Right lobe of liver (tissue), 6 donors: Measurements from ENCODE around the gene TNPO2. TPM values are rescaled to one million over a fixed set of nuclear protein-coding genes. Genes with fewer than 3 reads are reported as not detected.

Source experiments
- ATAC-seq, 4 donors: fragments of 200-7000 bp; cut with Tn5 transposase; one replicate each; pipeline ENCODE4 v1.9.1; 2020; ENCODE audit warnings: mild to moderate bottlenecking in 4 of 4, moderate library complexity in 4 of 4
- DNase-seq, 3 donors: peaks; one replicate each; pipeline ENCODE4 v3.0.0-alpha.2; 2020
- H3K27ac ChIP-seq, 3 donors: fragments of 200-600 bp; one replicate each; pipeline ENCODE4 v1.8.0; 2022
- H3K27me3 ChIP-seq, 2 donors: fragments of 200-600 bp; one replicate each; pipeline ENCODE4 v1.8.0; 2022
- H3K36me3 ChIP-seq, 4 donors: fragments of 200-600 bp; sonication (generic) in 1 of 4; one replicate each; pipeline versions ENCODE4 v1.5.1 to v1.8.0; 2017 to 2022; ENCODE audit warnings: control low read depth in 1 of 4
- H3K4me1 ChIP-seq, 4 donors: fragments of 200-600 bp; sonication (generic) in 1 of 4; one replicate each; pipeline versions ENCODE4 v1.5.1 to v1.8.0; 2017 to 2022; ENCODE audit warnings: control low read depth in 1 of 4
- H3K4me3 ChIP-seq, 3 donors: fragments of 200-600 bp; one replicate each; pipeline ENCODE4 v1.8.0; 2022
- H3K9me3 ChIP-seq, 4 donors: fragments of 200-600 bp; sonication (generic) in 1 of 4; one replicate each; pipeline versions ENCODE4 v1.5.1 to v1.8.0; 2017 to 2022; ENCODE audit warnings: control low read depth in 1 of 4
- CTCF ChIP-seq, 4 donors: fragments of 200-600 bp in 3 of 4; fragments of 450-650 bp in 1 of 4; IDR thresholded peaks; one replicate each; pipeline versions ENCODE4 v1.5.1 to v1.8.0; 2016 to 2022; ENCODE audit warnings: antibody characterized with exemption in 4 of 4, mild to moderate bottlenecking in 2 of 4
- POLR2A ChIP-seq: fragments of 450-650 bp; IDR thresholded peaks from one replicate; pipeline ENCODE4 v1.6.1; 2017; ENCODE audit warnings: antibody characterized with exemption, mild to moderate bottlenecking
- WGBS: methylation state at CpG from one replicate; pipeline ENCODE4 v1.1.6; 2018; ENCODE audit warnings: low coverage, low lambda C conversion rate; ENCODE audit not compliant: insufficient coverage; ENCODE audit errors: missing lambda C conversion rate; 5-methylcytosine and 5-hydroxymethylcytosine counted together
- intact Hi-C, 2 donors: fragments of 100-400 bp; cut with DNase I; formaldehyde crosslinking; loops; one replicate each; pipeline versions ENCODE4 v1.11.2 to v1.14.1; 2022
- total RNA-seq, 6 experiments: library from RNA; depleted of rRNA in 2 of 6; stranded (reverse); fragments of >200 nt in 2 of 6; fragmentation: NEBNext Ultra II Directional in 3 of 6; extraction: Animal tissue kit (Norgen Biotek cat#: 25700) in 3 of 6; gene quantifications; one replicate each; pipeline versions ENCODE4 v1.1.0 to v1.2.4, GENCODE V29; 2016 to 2023
- donor health status: DM: no; HTN: yes; CAD: no.
- donor health status: DM: no; HTN: no; CAD: no.
- donor health status: DM: no; HTN: no; CAD: no.
- donor health status: DM: no; HTN: yes; CAD: no.
- donor health status: DM: no; HTN: yes; CAD: no.

TNPO2 gene
- total RNA-seq, 6 experiments from 2014 or later, result 14.8 to 28.7 (median 19.6) TPM

- WGBS, result 69% methylated on average over 6 of the region's 8 CpGs
- ATAC-seq (no peak), DNase-seq (no peak)
- H3K27me3 ChIP-seq, result no peaks in the 10 kb centered on the region
- intact Hi-C loops, result loop anchor here in 1 of 2 donors (10.0 kb wide), 1 partner anchor 104 kb away; no protein-coding TSS in a partner anchor
- H3K9me3 ChIP-seq, result no peaks in the 10 kb centered on the region
- H3K4me3 ChIP-seq, result peak overlapping the region; percentile 55 to 83 (median 63)
- peak overlapping the region in 1 of 3 donors; percentile 96 for H3K27ac ChIP-seq
- peaks cover 0 to 28% (median 12%) of the 10 kb centered on the region in 4 donors for H3K4me1 ChIP-seq
- peaks cover 0 to 13% (median 0%) of the 10 kb centered on the region in 4 donors for H3K36me3 ChIP-seq
- TF ChIP-seq POLR2A (no peak), CTCF (IDR thresholded peaks at IDR 0.05) (no peak)
Observed at GRCh38 chr19:12668346-12668745, 55.4 kb downstream of the TNPO2 start.

- 78% methylated on average over 2 of the region's 4 CpGs for WGBS
- ATAC-seq (no peak), DNase-seq (no peak)
- Histone ChIP-seq H3K9me3 (no peaks in the 10 kb centered on the region), H3K4me3 (no peak overlapping the region), H3K27me3 (no peaks in the 10 kb centered on the region), H3K4me1 (peaks cover 0 to 28% (median 12%) of the 10 kb centered on the region in 4 donors), H3K27ac (no peak overlapping the region), H3K36me3 (peaks cover 0 to 13% (median 0%) of the 10 kb centered on the region in 4 donors)
- TF ChIP-seq CTCF (IDR thresholded peaks at IDR 0.05) (no peak), POLR2A (no peak)
- intact Hi-C loops, result loop anchor here in 1 of 2 donors (10.0 kb wide), 1 partner anchor 103 kb away; no protein-coding TSS in a partner anchor
Observed at GRCh38 chr19:12667731-12668302, 55.9 kb downstream of the TNPO2 start.

- WGBS, result 0% methylated on average over 11 of the region's 46 CpGs
- H3K4me3 ChIP-seq, result peak within 1 kb of the TSS; percentile 68 to 93 (median 83)
- H3K27me3 ChIP-seq, result no peaks in the 10 kb centered on the region
- H3K9me3 ChIP-seq, result no peaks in the 10 kb centered on the region
- ATAC-seq (peak; percentile 79 to 86 (median 82)), DNase-seq (peak; percentile 80 to 81 (median 80))
- H3K27ac ChIP-seq, result peak within 1 kb of the TSS; percentile 12 to 81 (median 65)
- intact Hi-C loops, result loop anchor here in 1 of 2 donors (10.0 kb wide), 1 partner anchor 102 kb away; no protein-coding TSS in a partner anchor
- H3K4me1 ChIP-seq, result peaks cover 0 to 28% (median 12%) of the 10 kb centered on the region in 4 donors
- TF ChIP-seq POLR2A (peak; percentile 30), CTCF (IDR thresholded peaks at IDR 0.05) (no peak)
- peaks cover 0 to 23% (median under 1%) of the 10 kb centered on the region in 4 donors for H3K36me3 ChIP-seq
Observed at GRCh38 chr19:12666265-12667048, 57.3 kb downstream of the TNPO2 start, which contains the start of the genes MAN2B1 and WDR83. MAN2B1 (minus strand) TSS chr19:12666742; CDS start chr19:12666701, 41 bp downstream. WDR83 (plus strand) TSS chr19:12666807; CDS start chr19:12669791, 2,984 bp downstream.

- Histone ChIP-seq H3K4me1 (peaks cover 0 to 27% (median 12%) of the 10 kb centered on the region in 4 donors), H3K9me3 (no peaks in the 10 kb centered on the region), H3K4me3 (peak overlapping the region; percentile 68 to 93 (median 83)), H3K27me3 (no peaks in the 10 kb centered on the region), H3K27ac (peak overlapping the region in 1 of 3 donors; percentile 65), H3K36me3 (peaks cover 0 to 29% (median 4%) of the 10 kb centered on the region in 4 donors)
- intact Hi-C loops, result loop anchor here in 1 of 2 donors (10.0 kb wide), 1 partner anchor 101 kb away; no protein-coding TSS in a partner anchor
- DNase-seq, result no peak
- no peak for TF ChIP-seq POLR2A
- no peak for TF ChIP-seq CTCF (IDR thresholded peaks at IDR 0.05)
- peak in 1 of 4 donors; percentile 1 for ATAC-seq
- WGBS, result 35% methylated on average over 7 of the region's 12 CpGs
Observed at GRCh38 chr19:12665671-12666264, 58.0 kb downstream of the TNPO2 start.
